Measurements from ENCODE around the gene MS4A14. TPM values are rescaled to one million over a fixed set of nuclear protein-coding genes. Genes with fewer than 3 reads are reported as not detected.
"Not testable (repeated sequence)": the region's sequence is repeated elsewhere in the genome, so short reads cannot be mapped to it uniquely, and the experiment has no call there.

Gene MS4A14
- total RNA-seq, 1 donor from 2014 or later = not detected

- Mint-ChIP-seq H3K27me3 (no peaks in the 10 kb centered on the region), H3K36me3 (ENCODE audit: insufficient read depth) (no peaks in the 10 kb centered on the region), H3K4me3 (ENCODE audit: low read depth) (no peak overlapping the region), H3K9me3 (ENCODE audit: low read depth) (no peaks in the 10 kb centered on the region), H3K4me1 (ENCODE audit: low read depth) (peaks cover 24% of the 10 kb centered on the region), H3K27ac (peak overlapping the region; percentile 2)
- no peak for DNase-seq (ENCODE audit: low spot score, unreplicated experiment)
- TF ChIP-seq CTCF (IDR thresholded peaks at IDR 0.05; ENCODE audit: unreplicated experiment) = no peak
Measured at GRCh38 chr11:60431251-60431650, 35.0 kb downstream of the MS4A14 start.

GRCh38 chr11:60433401-60433800 is 37.1 kb downstream of the MS4A14 start:
- no peak for TF ChIP-seq CTCF (IDR thresholded peaks at IDR 0.05; ENCODE audit: unreplicated experiment)
- no peaks in the 10 kb centered on the region for H3K36me3 Mint-ChIP-seq (ENCODE audit: insufficient read depth)
- no peaks in the 10 kb centered on the region for H3K27me3 Mint-ChIP-seq
- no peaks in the 10 kb centered on the region for H3K9me3 Mint-ChIP-seq (ENCODE audit: low read depth)
- H3K27ac Mint-ChIP-seq = no peak overlapping the region
- no peak overlapping the region for H3K4me3 Mint-ChIP-seq (ENCODE audit: low read depth)
- peaks cover 24% of the 10 kb centered on the region for H3K4me1 Mint-ChIP-seq (ENCODE audit: low read depth)
- DNase-seq (ENCODE audit: low spot score, unreplicated experiment) = no peak

DNA sequence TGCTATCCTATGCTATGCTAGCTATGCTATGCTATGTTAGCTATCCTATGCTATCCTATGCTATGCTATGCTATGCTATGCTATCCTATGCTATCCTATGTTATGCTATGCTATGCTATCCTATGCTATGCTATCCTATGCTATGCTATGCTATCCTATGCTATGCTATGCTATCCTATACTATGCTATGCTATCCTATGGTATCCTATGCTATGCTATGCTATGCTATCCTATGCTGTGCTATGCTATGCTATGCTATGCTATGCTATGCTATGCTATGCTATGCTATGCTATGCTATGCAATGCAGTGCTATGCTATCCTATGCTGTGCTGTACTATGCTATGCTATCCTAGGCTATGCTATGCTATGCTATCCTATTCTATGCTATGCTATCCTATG is 50.8 kb downstream of the MS4A14 start:
- H3K27me3 Mint-ChIP-seq = no peaks in the 10 kb centered on the region
- no peak for DNase-seq (ENCODE audit: low spot score, unreplicated experiment)
- TF ChIP-seq CTCF (IDR thresholded peaks at IDR 0.05; ENCODE audit: unreplicated experiment) = no peak
- peaks cover 6% of the 10 kb centered on the region for H3K9me3 Mint-ChIP-seq (ENCODE audit: low read depth)
- H3K27ac Mint-ChIP-seq = no peak overlapping the region
- H3K4me1 Mint-ChIP-seq (ENCODE audit: low read depth) = peaks cover 1% of the 10 kb centered on the region
- H3K36me3 Mint-ChIP-seq (ENCODE audit: insufficient read depth) = no peaks in the 10 kb centered on the region
- no peak overlapping the region for H3K4me3 Mint-ChIP-seq (ENCODE audit: low read depth)

GRCh38 chr11:60447846-60448245 is 51.6 kb downstream of the MS4A14 start:
- Mint-ChIP-seq H3K4me1 (ENCODE audit: low read depth) (peaks cover 1% of the 10 kb centered on the region), H3K4me3 (ENCODE audit: low read depth) (no peak overlapping the region)
- TF ChIP-seq CTCF (IDR thresholded peaks at IDR 0.05; ENCODE audit: unreplicated experiment) = no peak

GRCh38 chr11:60451185-60451584 is 54.9 kb downstream of the MS4A14 start:
- not testable (repeated sequence) for H3K9me3 Mint-ChIP-seq (ENCODE audit: low read depth); H3K4me1 Mint-ChIP-seq (ENCODE audit: low read depth); H3K27me3 Mint-ChIP-seq; H3K36me3 Mint-ChIP-seq (ENCODE audit: insufficient read depth); H3K4me3 Mint-ChIP-seq (ENCODE audit: low read depth); DNase-seq (ENCODE audit: low spot score, unreplicated experiment); H3K27ac Mint-ChIP-seq

More at GRCh38 chr11:60447846-60448245, 51.6 kb downstream of the MS4A14 start:
- DNase-seq (ENCODE audit: low spot score, unreplicated experiment) = no peak
- Mint-ChIP-seq H3K9me3 (ENCODE audit: low read depth) (peaks cover 6% of the 10 kb centered on the region), H3K27ac (no peak overlapping the region), H3K27me3 (no peaks in the 10 kb centered on the region), H3K36me3 (ENCODE audit: insufficient read depth) (no peaks in the 10 kb centered on the region)

DNA sequence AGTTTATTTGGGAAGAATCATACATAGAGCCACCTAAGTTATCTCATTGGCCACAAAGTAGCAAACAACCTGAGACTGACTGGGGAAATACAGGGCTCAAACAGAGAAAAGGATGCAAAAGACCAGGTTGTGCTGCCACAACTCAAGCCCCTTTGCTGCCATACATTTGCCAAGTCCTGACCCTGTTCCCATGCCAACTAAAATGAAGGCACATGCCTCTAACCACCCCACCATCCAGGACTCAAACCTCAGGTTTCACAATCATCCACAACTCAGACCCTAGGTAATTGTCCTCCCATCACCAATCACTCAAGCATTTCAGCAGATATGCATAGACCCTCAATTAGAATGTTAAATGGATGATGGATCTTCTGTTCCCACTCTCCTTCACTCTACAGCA is 58.0 kb downstream of the MS4A14 start:
- Mint-ChIP-seq H3K4me1 (ENCODE audit: low read depth) (no peaks in the 10 kb centered on the region), H3K9me3 (ENCODE audit: low read depth) (peaks cover 6% of the 10 kb centered on the region), H3K27ac (no peak overlapping the region), H3K36me3 (ENCODE audit: insufficient read depth) (no peaks in the 10 kb centered on the region), H3K27me3 (peaks cover 8% of the 10 kb centered on the region), H3K4me3 (ENCODE audit: low read depth) (no peak overlapping the region)
- no peak for TF ChIP-seq CTCF (IDR thresholded peaks at IDR 0.05; ENCODE audit: unreplicated experiment)
- no peak for DNase-seq (ENCODE audit: low spot score, unreplicated experiment)
